WTC11 (cell line): ENCODE results near the gene GAS2L1. TPM values are rescaled to one million over a fixed set of nuclear protein-coding genes. Genes with fewer than 3 reads are reported as not detected.

Experiments
- ATAC-seq: fragments of 200-7000 bp; cut with Tn5 transposase; 2 replicates; pipeline ENCODE4 v1.10.0; 2021; ENCODE audit warnings: mild to moderate bottlenecking, moderate library complexity
- CTCF ChIA-PET: fragments of 300-600 bp; sonication (Branson Sonifier 250); formaldehyde crosslinking; loops from one replicate; lab custom pipeline; 2021; ENCODE audit warnings: antibody characterized with exemption; lab: Charles Lee
- POLR2A ChIA-PET: fragments of 350-600 bp; sonication (Branson Sonifier 250); formaldehyde crosslinking; loops from one replicate; lab custom pipeline; 2021; ENCODE audit warnings: antibody characterized with exemption; lab: Charles Lee
- DNase-seq: peaks from one replicate; pipeline ENCODE4 v3.0.0; 2021; ENCODE audit warnings: low spot score
- H3K27ac Mint-ChIP-seq: 2 replicates; pipeline ENCODE4 v1.8.0; 2021; ENCODE audit warnings: mixed read lengths
- H3K27me3 Mint-ChIP-seq: 2 replicates; pipeline ENCODE4 v1.8.0; 2021; ENCODE audit warnings: low read depth, mild to moderate bottlenecking, moderate library complexity, mixed read lengths
- H3K36me3 Mint-ChIP-seq: 2 replicates; pipeline ENCODE4 v1.8.0; 2021; ENCODE audit warnings: mixed read lengths
- H3K4me1 Mint-ChIP-seq: 2 replicates; pipeline ENCODE4 v1.8.0; 2022; ENCODE audit warnings: mixed read lengths
- H3K4me3 Mint-ChIP-seq: 2 replicates; pipeline ENCODE4 v1.8.0; 2021; ENCODE audit warnings: mild to moderate bottlenecking, moderate library complexity, mixed read lengths
- H3K9me3 Mint-ChIP-seq: 2 replicates; pipeline ENCODE4 v1.8.0; 2021; ENCODE audit warnings: mixed read lengths
- CBFB ChIP-seq: sonication (generic); formaldehyde crosslinking; IDR thresholded peaks from 2 replicates; pipeline ENCODE4 v1.8.1; 2022; ENCODE audit warnings: mild to moderate bottlenecking, low read depth, missing genetic modification reagents
- ELF4 ChIP-seq: sonication (generic); formaldehyde crosslinking; IDR thresholded peaks from 2 replicates; pipeline ENCODE4 v1.8.1; 2022; ENCODE audit warnings: low read depth, mild to moderate bottlenecking, moderate library complexity, missing genetic modification reagents
- EMX1 ChIP-seq: fragments of 250-450 bp; sonication (Bioruptor Pico); IDR thresholded peaks from 2 replicates; pipeline ENCODE4 v1.8.0; 2021; ENCODE audit warnings: mild to moderate bottlenecking
- ESRRA ChIP-seq: sonication (generic); formaldehyde crosslinking; IDR thresholded peaks from 2 replicates; pipeline ENCODE4 v1.8.1; 2022; ENCODE audit warnings: mild to moderate bottlenecking, missing genetic modification reagents, borderline replicate concordance
- ETV6 ChIP-seq: sonication (generic); formaldehyde crosslinking; IDR thresholded peaks from 2 replicates; pipeline ENCODE4 v1.8.1; 2022; ENCODE audit warnings: mild to moderate bottlenecking, missing genetic modification reagents
- GABPB1 ChIP-seq: sonication (generic); formaldehyde crosslinking; IDR thresholded peaks from 2 replicates; pipeline ENCODE4 v1.8.1; 2023; ENCODE audit warnings: mild to moderate bottlenecking, missing genetic modification reagents
- GTF2I ChIP-seq: fragments of 250-450 bp; sonication (Bioruptor Pico); conservative IDR thresholded peaks from 2 replicates; pipeline ENCODE4 v1.4.0; 2021; ENCODE audit warnings: mild to moderate bottlenecking
- HMGA2 ChIP-seq: fragments of 250-450 bp; sonication (Bioruptor Pico); IDR thresholded peaks from 2 replicates; pipeline ENCODE4 v1.4.0; 2021; ENCODE audit warnings: mild to moderate bottlenecking, moderate library complexity
- JUN ChIP-seq: sonication (generic); formaldehyde crosslinking; IDR thresholded peaks from 2 replicates; pipeline ENCODE4 v1.8.0; 2023; ENCODE audit warnings: mild to moderate bottlenecking, missing genetic modification reagents
- NR2C2 ChIP-seq: sonication (generic); formaldehyde crosslinking; IDR thresholded peaks from 2 replicates; pipeline ENCODE4 v1.8.0; 2022; ENCODE audit warnings: mild to moderate bottlenecking, missing genetic modification reagents
- PRRX2 ChIP-seq: fragments of 250-450 bp; sonication (Bioruptor Pico); IDR thresholded peaks from 2 replicates; pipeline ENCODE4 v1.8.0; 2021; ENCODE audit warnings: mild to moderate bottlenecking
- RELA ChIP-seq: sonication (generic); formaldehyde crosslinking; IDR thresholded peaks from 2 replicates; pipeline ENCODE4 v1.8.1; 2022; ENCODE audit warnings: missing genetic modification reagents, mild to moderate bottlenecking, borderline replicate concordance
- RORB ChIP-seq: fragments of 250-450 bp; sonication (Bioruptor Pico); IDR thresholded peaks from 2 replicates; pipeline ENCODE4 v1.9.0; 2021; ENCODE audit warnings: mild to moderate bottlenecking
- TEAD4 ChIP-seq: sonication (generic); formaldehyde crosslinking; IDR thresholded peaks from 2 replicates; pipeline ENCODE4 v1.8.0; 2022; ENCODE audit warnings: mild to moderate bottlenecking, missing genetic modification reagents
- TP53 ChIP-seq: sonication (generic); formaldehyde crosslinking; IDR thresholded peaks from 2 replicates; pipeline ENCODE4 v1.8.1; 2023; ENCODE audit warnings: mild to moderate bottlenecking, missing genetic modification reagents
- ZNF219 ChIP-seq: sonication (generic); formaldehyde crosslinking; IDR thresholded peaks from 2 replicates; pipeline ENCODE4 v1.8.0; 2023; ENCODE audit warnings: missing genetic modification reagents, mild to moderate bottlenecking, borderline replicate concordance
- ZNF232 ChIP-seq: sonication (generic); formaldehyde crosslinking; IDR thresholded peaks from 2 replicates; pipeline ENCODE4 v1.8.0; 2022; ENCODE audit warnings: mild to moderate bottlenecking, missing genetic modification reagents
- ZNF263 ChIP-seq: sonication (generic); formaldehyde crosslinking; IDR thresholded peaks from 2 replicates; pipeline ENCODE4 v1.8.1; 2022; ENCODE audit warnings: low read depth, mild to moderate bottlenecking, moderate library complexity, missing genetic modification reagents
- ZNF416 ChIP-seq: fragments of 250-450 bp; sonication (Bioruptor Pico); IDR thresholded peaks from 2 replicates; pipeline ENCODE4 v1.9.0; 2021; ENCODE audit warnings: mild to moderate bottlenecking, inconsistent platforms
- ZNF423 ChIP-seq: fragments of 250-450 bp; sonication (Bioruptor Pico); IDR thresholded peaks from 2 replicates; pipeline ENCODE4 v2.1.2; 2022; ENCODE audit warnings: mild to moderate bottlenecking, moderate library complexity
- total RNA-seq: library from RNA; stranded (reverse); gene quantifications from 3 replicates; pipeline ENCODE4 v1.2.3, GENCODE V29; 2021
- TF ChIP-seq, protein P1 (sequence below): sonication (generic); formaldehyde crosslinking; IDR thresholded peaks from 2 replicates; pipeline ENCODE4 v1.8.1; 2023; ENCODE audit warnings: mild to moderate bottlenecking, missing genetic modification reagents
- TF ChIP-seq, protein P2 (sequence below): fragments of 250-450 bp; sonication (Bioruptor Pico); conservative IDR thresholded peaks from 2 replicates; pipeline ENCODE4 v1.9.0; 2021; ENCODE audit warnings: mild to moderate bottlenecking
- TF ChIP-seq, protein P3 (sequence below): sonication (generic); formaldehyde crosslinking; IDR thresholded peaks from 2 replicates; pipeline ENCODE4 v1.8.1; 2022; ENCODE audit warnings: missing genetic modification reagents, borderline replicate concordance
- TF ChIP-seq, protein P4 (sequence below): fragments of 250-450 bp; sonication (Bioruptor Pico); IDR thresholded peaks from 2 replicates; pipeline ENCODE4 v1.8.0; 2021; ENCODE audit warnings: mild to moderate bottlenecking
- TF ChIP-seq, protein P5 (sequence below): sonication (generic); formaldehyde crosslinking; IDR thresholded peaks from 2 replicates; pipeline ENCODE4 v1.8.1; 2023; ENCODE audit warnings: mild to moderate bottlenecking, missing genetic modification reagents, moderate library complexity

The GAS2L1 gene
- total RNA-seq, 1 experiment from 2014 or later = 19.9 TPM

GRCh38 chr22:29351042-29351441, 44.6 kb downstream of the GAS2L1 start:
- Mint-ChIP-seq H3K27me3 (no peaks in the 10 kb centered on the region), H3K36me3 (peaks cover 66% of the 10 kb centered on the region), H3K4me1 (no peaks in the 10 kb centered on the region), H3K4me3 (no peak overlapping the region), H3K9me3 (no peaks in the 10 kb centered on the region), H3K27ac (no peak overlapping the region)
- ATAC-seq = no peak
- POLR2A ChIA-PET = no interaction called here
- TF ChIP-seq TP53 (CRISPR knock-in tag) = no peak
- TF ChIP-seq ZNF263 (CRISPR knock-in tag) = no peak
- no peak for TF ChIP-seq ESRRA
- TF ChIP-seq ELF4 = no peak
- TF ChIP-seq CBFB (CRISPR knock-in tag) = no peak
- TF ChIP-seq ETV6 (CRISPR knock-in tag) = no peak
- TF ChIP-seq, protein P1, sequence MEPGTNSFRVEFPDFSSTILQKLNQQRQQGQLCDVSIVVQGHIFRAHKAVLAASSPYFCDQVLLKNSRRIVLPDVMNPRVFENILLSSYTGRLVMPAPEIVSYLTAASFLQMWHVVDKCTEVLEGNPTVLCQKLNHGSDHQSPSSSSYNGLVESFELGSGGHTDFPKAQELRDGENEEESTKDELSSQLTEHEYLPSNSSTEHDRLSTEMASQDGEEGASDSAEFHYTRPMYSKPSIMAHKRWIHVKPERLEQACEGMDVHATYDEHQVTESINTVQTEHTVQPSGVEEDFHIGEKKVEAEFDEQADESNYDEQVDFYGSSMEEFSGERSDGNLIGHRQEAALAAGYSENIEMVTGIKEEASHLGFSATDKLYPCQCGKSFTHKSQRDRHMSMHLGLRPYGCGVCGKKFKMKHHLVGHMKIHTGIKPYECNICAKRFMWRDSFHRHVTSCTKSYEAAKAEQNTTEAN (CRISPR knock-in tag) = no peak
- no peak for TF ChIP-seq GABPB1 (CRISPR knock-in tag)
- TF ChIP-seq, protein P2, sequence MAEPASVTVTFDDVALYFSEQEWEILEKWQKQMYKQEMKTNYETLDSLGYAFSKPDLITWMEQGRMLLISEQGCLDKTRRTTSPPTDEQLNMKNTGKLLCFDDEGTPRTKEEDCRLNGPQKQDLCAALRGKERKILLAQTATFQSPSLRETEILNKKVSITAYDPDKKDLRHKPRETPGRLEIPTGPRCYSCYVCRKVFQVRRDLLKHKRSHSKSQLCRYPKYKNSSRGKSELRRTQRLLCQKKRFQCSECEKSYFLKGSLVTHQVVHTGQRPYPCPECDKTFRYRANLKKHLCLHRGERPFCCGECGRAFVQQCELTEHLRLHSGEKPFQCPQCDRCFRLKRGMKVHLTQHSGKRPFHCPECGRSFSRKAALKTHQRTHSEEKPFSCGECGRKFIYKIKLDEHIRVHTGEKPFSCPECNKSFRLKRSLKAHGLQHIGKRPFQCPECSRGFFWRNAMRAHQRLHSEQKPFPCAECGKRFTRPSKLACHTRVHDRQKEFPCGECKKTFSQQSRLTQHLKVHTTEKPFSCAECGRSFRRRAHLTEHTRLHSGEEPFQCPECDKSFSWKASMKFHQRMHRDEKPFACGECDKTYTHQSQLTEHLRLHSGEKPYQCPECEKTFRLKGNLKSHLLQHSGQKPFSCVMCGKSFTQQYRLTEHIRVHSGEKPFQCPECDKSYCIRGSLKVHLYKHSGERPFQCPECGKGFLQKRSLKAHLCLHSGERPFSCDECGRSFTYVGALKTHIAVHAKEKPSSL (CRISPR knock-in tag) = no peak
- TF ChIP-seq ZNF232 (CRISPR knock-in tag) = no peak
- TF ChIP-seq, protein P3, sequence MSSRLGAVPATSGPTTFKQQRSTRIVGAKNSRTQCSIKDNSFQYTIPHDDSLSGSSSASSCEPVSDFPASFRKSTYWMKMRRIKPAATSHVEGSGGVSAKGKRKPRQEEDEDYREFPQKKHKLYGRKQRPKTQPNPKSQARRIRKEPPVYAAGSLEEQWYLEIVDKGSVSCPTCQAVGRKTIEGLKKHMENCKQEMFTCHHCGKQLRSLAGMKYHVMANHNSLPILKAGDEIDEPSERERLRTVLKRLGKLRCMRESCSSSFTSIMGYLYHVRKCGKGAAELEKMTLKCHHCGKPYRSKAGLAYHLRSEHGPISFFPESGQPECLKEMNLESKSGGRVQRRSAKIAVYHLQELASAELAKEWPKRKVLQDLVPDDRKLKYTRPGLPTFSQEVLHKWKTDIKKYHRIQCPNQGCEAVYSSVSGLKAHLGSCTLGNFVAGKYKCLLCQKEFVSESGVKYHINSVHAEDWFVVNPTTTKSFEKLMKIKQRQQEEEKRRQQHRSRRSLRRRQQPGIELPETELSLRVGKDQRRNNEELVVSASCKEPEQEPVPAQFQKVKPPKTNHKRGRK = no peak
- TF ChIP-seq RELA (CRISPR knock-in tag) = no peak
- no peak for TF ChIP-seq TEAD4
- TF ChIP-seq HMGA2 = no peak
- no peak for TF ChIP-seq ZNF423 (CRISPR knock-in tag)
- no peak for DNase-seq
- CTCF ChIA-PET = interaction anchor here (1.0 kb wide), 1 partner anchor 31 kb away, joined by 3 read pairs; no protein-coding TSS in a partner anchor

DNA sequence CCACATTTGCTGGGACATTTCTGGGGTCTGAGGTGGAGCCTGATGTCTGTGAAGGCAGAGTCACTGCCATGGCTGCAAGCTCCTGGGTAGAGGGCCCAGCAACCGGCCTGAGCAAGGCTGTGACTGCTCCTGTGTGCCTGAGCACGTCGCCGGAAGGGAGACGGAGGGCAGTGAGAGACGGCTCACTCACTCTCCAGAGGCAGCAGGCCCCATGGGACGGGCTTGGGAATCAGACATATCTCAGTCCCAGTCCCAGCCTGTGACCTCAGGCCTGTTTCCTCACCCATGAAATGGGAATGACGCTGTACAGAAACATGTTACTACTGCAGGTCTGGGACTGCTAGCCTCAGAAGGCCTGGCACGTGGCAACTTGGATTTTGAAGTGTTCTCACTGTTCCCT, 45.4 kb downstream of the GAS2L1 start:
- ChIA-PET CTCF (no interaction called here), POLR2A (no interaction called here)
- Mint-ChIP-seq H3K36me3 (peaks cover 60% of the 10 kb centered on the region), H3K4me3 (no peak overlapping the region), H3K27ac (no peak overlapping the region), H3K4me1 (no peaks in the 10 kb centered on the region), H3K27me3 (no peaks in the 10 kb centered on the region), H3K9me3 (no peaks in the 10 kb centered on the region)
- TF ChIP-seq, protein P4, sequence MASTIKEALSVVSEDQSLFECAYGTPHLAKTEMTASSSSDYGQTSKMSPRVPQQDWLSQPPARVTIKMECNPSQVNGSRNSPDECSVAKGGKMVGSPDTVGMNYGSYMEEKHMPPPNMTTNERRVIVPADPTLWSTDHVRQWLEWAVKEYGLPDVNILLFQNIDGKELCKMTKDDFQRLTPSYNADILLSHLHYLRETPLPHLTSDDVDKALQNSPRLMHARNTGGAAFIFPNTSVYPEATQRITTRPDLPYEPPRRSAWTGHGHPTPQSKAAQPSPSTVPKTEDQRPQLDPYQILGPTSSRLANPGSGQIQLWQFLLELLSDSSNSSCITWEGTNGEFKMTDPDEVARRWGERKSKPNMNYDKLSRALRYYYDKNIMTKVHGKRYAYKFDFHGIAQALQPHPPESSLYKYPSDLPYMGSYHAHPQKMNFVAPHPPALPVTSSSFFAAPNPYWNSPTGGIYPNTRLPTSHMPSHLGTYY (CRISPR knock-in tag) = no peak
- TF ChIP-seq GTF2I (CRISPR knock-in tag) = no peak
- TF ChIP-seq ZNF416 (CRISPR knock-in tag) = no peak
- ATAC-seq = no peak
- no peak for DNase-seq

- ATAC-seq = no peak
- Mint-ChIP-seq H3K9me3 (no peaks in the 10 kb centered on the region), H3K36me3 (peaks cover 51% of the 10 kb centered on the region), H3K27me3 (no peaks in the 10 kb centered on the region), H3K4me3 (no peak overlapping the region), H3K4me1 (no peaks in the 10 kb centered on the region), H3K27ac (no peak overlapping the region)
- ChIA-PET POLR2A (no interaction called here), CTCF (no interaction called here)
- no peak for DNase-seq
- TF ChIP-seq ESRRA = no peak
- no peak for TF ChIP-seq NR2C2 (CRISPR knock-in tag)
- no peak for TF ChIP-seq JUN
- no peak for TF ChIP-seq ELF4
- TF ChIP-seq, protein P5, sequence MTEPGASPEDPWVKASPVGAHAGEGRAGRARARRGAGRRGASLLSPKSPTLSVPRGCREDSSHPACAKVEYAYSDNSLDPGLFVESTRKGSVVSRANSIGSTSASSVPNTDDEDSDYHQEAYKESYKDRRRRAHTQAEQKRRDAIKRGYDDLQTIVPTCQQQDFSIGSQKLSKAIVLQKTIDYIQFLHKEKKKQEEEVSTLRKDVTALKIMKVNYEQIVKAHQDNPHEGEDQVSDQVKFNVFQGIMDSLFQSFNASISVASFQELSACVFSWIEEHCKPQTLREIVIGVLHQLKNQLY (CRISPR knock-in tag) = no peak
- no peak for TF ChIP-seq GTF2I (CRISPR knock-in tag)
- TF ChIP-seq, protein P1 (CRISPR knock-in tag) = no peak
- TF ChIP-seq PRRX2 = no peak
- TF ChIP-seq, protein P3 = no peak
- TF ChIP-seq ZNF219 (CRISPR knock-in tag) = no peak
- no peak for TF ChIP-seq TEAD4
- TF ChIP-seq EMX1 = no peak
- no peak for TF ChIP-seq RORB (CRISPR knock-in tag)
These were observed 46.3 kb downstream of the GAS2L1 start for GRCh38 chr22:29352778-29353177.
